NCI-H1436 (cell line): ENCODE results near the gene IL16.

Source experiments
- DNase-seq: peaks from one replicate; lab custom pipeline; 2025; lab: John Stamatoyannopoulos, UW

IL16 gene

GRCh38 chr15:81174792-81175327, 21.8 kb upstream of the IL16 start:
- DNase-seq: no peak

GRCh38 chr15:81175496-81175895, 21.2 kb upstream of the IL16 start:
- no peak for DNase-seq

GRCh38 chr15:81176291-81176893, 20.3 kb upstream of the IL16 start:
- DNase-seq: no peak

GRCh38 chr15:81178365-81178764, 18.3 kb upstream of the IL16 start:
- DNase-seq: no peak

- DNase-seq: no peak
Measured at GRCh38 chr15:81181220-81181619, 15.5 kb upstream of the IL16 start.

GRCh38 chr15:81182031-81182755, 14.5 kb upstream of the IL16 start:
- DNase-seq: no peak

- no peak for DNase-seq
Measured at GRCh38 chr15:81182756-81183438, 13.8 kb upstream of the IL16 start.

GRCh38 chr15:81183439-81183775, 13.3 kb upstream of the IL16 start:
- DNase-seq: no peak

- no peak for DNase-seq
Measured at GRCh38 chr15:81184188-81184587, 12.5 kb upstream of the IL16 start.

- DNase-seq: no peak
Measured at GRCh38 chr15:81185631-81186295, 10.9 kb upstream of the IL16 start.

- DNase-seq: no peak
Measured at GRCh38 chr15:81188354-81188753, 8.3 kb upstream of the IL16 start.

GRCh38 chr15:81189583-81190283, 6.9 kb upstream of the IL16 start:
- no peak for DNase-seq

- DNase-seq: no peak
Measured at GRCh38 chr15:81190922-81191507, 5.7 kb upstream of the IL16 start.

GRCh38 chr15:81191701-81192100, 5.0 kb upstream of the IL16 start:
- DNase-seq: no peak

GRCh38 chr15:81194723-81195122, 2.0 kb upstream of the IL16 start:
- DNase-seq: no peak

- DNase-seq: no peak
Measured at GRCh38 chr15:81195339-81195864, 1.3 kb upstream of the IL16 start.

- DNase-seq: no peak
Measured at GRCh38 chr15:81197255-81197630, 564 bp downstream of the IL16 start.

GRCh38 chr15:81197688-81198281, 1.1 kb downstream of the IL16 start:
- no peak for DNase-seq

GRCh38 chr15:81199031-81199779, 2.5 kb downstream of the IL16 start:
- no peak for DNase-seq

- DNase-seq: no peak
Measured at GRCh38 chr15:81206018-81206417, 9.3 kb downstream of the IL16 start.
